HG03135 (cell line): Measurements from ENCODE around the gene GPR37L1.
"Not testable (repeated sequence)": the region's sequence is repeated elsewhere in the genome, so short reads cannot be mapped to it uniquely, and the experiment has no call there.

Experiments
- ATAC-seq: cut with Tn5 transposase; IDR thresholded peaks from one replicate; pipeline ENCODE4 v1.9.1; 2021; ENCODE audit warnings: mild to moderate bottlenecking, moderate library complexity; ENCODE audit not compliant: unreplicated experiment

The GPR37L1 gene

DNA sequence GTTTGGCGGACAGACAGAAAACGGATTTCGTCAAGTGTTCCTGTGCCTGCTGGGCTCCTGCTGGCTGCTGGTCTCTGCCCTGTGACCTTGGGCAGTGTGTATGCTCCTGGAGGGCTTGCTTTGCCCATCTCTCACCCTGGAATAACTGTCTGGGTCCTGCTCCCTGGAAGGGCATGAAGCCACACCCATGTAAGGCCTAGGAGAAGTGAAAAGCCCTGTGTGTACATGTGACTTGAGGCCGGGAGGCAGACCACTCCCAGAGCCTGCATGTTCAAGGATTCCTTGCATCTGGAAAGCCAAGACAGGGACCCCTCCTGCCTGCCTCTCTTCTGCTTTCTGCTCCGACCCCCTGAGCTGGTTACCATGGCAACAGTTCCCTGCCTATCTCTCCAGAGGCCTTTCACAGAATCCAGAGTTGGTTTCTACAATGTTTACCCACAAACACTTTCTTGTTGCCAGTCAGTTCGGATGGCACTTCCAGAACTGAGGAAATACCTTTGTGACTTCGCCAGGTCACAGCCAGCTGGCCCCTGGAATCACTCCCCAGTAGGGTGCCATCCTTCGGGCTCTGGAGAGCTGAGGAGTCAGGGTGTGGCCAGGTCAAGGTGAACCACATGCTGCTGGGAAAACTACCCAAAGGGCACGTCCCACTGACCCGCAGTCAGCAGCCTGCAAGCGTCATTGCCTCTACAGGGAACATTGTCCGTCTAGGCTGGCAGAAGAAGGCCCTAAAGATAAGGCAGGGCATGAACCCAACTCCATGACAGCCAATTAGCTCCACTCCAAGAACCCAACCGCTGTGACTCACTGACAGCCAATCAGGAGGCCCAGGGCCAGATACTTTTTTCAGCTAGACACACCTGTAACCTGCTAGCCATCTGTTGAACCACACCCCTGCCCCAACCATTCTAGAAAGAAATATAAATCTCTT lies 14.7 kb upstream of the GPR37L1 start:
- no peak for ATAC-seq

DNA sequence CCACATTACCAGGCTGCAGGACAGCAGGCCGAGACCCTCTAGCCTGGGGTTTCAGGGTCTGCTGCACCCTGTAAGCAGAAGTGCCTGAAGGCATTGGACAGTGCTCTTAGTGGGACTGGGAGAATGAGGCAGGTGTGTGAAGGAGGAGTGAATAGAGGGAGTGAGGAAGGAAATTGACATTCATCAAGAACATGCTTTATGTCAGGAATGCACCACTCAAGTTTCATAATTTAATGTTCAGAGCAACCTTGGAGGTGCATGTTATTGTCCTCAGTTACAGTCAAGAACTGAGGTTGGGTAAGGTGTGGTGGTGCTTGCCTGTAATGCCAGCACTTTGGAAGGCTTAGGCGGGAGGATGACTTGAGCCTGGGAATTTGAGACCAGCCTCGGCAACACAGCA lies 11.7 kb upstream of the GPR37L1 start:
- ATAC-seq, result no peak

DNA sequence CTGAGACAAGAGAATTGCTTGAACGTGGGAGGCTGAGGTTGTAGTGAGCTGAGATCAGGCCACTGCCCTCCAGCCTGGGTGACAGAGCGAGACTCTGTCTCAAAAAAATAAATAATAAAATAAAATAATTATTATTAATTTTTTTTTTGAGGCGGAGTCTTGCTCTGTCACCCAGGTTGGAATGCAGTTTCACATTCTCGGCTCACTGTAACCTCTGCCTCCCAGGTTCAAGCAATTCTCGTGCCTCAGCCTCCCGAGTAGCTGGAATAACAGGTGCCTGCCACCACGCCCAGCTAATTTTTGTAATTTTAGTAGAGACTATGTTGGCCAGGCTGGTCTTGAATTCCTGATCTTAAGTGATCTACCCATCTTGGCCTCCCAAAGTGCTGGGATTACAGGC lies 11.1 kb upstream of the GPR37L1 start:
- ATAC-seq, result not testable (repeated sequence)

DNA sequence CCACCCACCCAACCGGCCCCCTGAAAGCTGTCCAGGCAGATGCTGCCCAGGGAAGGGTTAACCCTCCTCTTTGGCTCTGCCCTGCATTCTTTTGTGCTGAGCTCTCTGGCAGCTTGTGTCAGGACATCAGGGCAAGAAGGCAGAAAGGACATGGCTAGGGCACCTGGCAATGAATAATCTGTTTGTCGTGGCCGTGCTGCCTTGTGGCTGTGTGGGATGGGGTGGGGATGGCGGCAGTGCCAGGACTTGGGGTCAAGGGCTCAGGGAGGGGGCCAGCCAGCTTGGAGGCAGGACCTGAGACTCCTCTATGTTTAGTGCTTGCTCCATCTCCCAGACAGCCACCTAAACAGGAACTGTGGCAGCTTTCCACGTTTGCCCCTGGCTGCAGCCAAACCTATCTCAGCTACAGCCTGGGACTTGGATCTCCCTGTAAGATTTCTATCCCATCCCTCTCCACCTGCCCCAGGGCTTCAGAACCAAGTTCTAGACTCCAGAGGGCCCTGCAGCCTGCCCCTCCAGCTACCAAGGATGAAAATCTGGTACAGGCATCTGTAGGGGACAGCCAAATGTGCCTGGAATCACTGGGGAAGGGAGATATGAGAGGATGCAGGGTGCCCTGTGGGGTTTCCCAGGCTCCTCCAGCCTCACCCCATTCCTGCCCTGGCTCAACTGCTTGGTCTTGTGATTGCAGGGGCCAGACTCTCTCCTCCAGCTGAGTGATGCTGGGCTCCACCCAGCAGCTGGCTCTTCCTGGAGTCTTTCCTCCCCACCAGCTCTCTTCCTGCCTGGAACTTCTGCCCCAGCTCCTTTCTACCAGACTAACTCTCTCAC lies 9.6 kb upstream of the GPR37L1 start:
- ATAC-seq, result no peak

DNA sequence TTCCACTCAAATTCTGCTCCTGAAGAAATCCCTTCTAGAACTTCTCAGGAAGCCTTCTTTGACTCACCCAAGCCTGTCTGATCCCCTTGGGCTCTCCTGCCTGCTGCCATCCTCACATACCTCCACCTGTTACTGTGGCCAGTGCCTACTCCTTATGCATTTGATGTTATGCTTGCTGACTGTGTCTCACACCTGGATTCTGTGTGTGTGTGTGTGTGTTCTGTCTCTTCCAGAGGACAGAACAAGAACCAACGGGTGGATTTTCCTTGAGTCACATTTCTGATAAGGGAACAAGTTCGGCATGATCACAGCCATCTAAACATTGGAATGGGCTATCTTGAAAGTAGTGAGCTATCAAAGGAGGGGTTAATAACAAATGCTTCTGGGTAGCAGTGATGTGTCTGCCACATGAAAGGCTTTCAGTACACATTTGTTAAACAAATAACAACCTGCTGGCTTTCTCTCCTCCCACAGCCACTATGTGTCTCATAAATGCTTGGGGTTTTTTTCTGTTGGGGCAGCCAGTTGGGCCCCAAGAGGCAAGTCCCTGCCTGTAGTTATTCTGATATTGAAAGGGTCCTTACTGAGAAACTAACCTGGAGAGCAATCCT lies 8.9 kb upstream of the GPR37L1 start:
- ATAC-seq, result no peak

DNA sequence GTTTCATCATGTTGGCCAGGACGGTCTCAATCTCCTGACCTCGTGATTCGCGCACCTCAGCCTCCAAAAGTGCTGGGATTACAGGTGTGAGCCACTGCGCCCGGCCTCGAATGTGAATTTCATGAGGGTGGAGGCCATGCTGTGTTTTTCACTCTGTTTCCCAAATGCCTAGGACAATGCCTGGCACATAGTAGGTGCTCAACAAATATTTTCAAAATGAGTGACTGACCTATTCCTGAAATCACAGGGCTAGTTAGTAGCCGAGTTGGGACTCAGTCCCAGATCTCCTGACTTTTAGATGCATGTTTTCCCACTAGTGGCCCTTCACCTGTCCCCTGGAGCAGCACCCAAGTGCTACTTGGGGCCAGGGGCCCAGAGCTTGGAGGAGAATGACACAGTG lies 6.4 kb upstream of the GPR37L1 start:
- ATAC-seq, result no peak

DNA sequence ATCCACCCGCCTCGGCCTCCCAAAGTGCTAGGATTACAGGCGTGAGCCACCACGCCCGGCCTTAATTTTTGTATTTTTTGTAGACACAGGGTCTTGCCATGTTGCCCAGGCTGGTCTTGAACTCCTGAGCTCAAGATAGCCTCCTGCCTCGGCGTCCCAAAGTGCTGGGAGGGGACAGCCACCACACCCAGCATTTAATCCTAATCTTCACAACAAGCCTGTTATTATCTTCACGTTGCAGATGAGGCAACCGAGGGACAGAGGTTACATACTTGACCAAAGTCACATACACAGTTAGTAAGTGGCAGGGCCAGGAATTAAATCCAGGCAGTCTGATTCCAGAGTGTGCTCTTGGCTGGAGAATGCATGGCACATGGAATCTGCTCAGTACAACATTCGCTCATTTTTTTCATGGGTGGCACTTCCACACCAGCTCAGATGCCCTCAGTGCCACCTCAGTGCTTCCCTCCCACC lies 4.8 kb upstream of the GPR37L1 start:
- ATAC-seq, result no peak

DNA sequence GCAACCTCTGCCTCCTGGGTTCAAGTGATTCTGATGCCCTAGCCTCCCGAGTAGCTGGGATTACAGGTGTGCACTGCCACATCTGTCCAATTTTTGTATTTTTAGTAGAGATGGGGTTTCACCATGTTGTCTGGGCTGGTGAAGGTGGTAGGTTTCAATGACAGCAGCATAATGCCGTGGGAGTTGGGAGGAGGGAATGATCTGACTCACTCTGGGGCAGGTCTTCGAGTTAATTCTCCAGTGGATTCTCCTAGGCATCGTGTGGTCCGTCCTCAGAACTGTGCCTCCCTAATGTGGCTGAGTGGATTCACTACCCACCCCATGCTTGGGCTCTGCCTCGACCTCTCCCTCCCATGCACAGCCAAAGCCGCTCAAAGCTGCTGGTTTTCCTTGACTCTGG lies 1.7 kb upstream of the GPR37L1 start:
- no peak for ATAC-seq

DNA sequence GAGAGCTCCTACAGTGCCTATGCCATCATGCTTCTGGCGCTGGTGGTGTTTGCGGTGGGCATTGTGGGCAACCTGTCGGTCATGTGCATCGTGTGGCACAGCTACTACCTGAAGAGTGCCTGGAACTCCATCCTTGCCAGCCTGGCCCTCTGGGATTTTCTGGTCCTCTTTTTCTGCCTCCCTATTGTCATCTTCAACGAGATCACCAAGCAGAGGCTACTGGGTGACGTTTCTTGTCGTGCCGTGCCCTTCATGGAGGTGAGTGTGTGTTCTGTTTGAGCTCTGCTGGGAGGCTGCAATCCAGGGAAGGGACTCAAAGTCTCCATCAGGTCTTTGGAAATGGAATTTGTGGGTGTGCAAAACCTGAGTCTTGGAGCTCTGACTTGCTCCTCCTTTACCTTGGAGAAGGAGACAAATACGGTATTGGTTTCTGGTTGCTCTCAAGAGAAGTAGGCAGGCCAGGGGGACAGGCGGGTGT lies 658 bp downstream of the GPR37L1 start:
- no peak for ATAC-seq

DNA sequence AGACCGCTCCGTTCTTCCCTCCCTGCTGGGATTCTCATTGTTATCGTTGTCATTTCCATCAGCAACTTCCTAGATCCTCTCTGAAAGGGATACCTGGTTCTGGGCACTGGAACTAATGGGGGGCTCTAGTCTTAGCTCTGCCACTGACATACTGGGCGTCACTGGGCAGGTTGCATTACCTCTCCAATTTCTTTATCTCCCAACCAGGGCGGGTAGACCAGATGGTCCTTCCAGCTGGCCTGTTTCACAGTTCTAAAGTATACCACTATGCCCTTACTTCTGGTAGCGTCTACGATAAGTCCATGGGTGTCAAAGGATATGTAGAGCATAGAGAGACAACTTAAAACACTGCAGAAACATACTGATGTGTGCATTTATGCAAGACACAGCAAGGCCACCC lies 1.4 kb downstream of the GPR37L1 start:
- ATAC-seq, result no peak

DNA sequence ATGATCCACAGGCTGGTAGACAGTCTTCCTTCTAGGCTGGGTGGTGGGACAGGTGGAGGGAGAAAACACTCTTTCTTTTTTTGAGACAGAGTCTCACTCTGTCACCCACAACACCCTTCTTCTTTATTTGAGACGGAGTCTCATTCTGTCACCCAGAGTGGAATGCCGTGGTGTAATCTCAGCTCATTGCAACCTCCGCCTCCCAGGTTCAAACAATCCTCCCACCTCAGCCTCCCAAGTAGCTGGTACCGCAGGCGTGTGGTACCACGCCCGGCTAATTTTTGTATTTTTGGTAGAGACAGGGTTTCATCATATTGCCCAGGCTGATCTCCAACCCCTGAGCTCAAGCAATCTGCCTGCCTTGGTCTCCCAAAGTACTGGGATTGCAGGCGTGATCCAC lies 2.9 kb downstream of the GPR37L1 start:
- ATAC-seq, result no peak

DNA sequence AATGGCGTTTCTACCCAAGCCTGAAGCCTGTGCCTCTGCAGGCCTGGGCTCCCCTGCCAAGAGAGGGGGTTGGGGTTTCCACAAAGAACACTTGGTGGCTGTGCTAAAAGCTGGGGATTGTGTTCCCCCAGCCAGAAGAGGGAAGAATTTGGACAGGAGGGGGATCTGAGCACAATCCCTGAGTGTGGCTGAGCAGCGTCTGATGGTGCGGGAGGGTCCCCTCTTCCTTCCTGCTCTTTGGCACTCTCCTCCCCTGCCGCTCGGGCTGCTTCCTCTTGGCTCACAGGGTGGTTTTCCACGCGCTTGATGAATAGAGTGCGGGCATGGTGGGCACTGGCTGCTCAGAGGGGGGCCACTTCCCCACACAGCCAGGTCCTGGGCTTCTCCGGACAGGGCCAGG lies 3.7 kb downstream of the GPR37L1 start:
- no peak for ATAC-seq

DNA sequence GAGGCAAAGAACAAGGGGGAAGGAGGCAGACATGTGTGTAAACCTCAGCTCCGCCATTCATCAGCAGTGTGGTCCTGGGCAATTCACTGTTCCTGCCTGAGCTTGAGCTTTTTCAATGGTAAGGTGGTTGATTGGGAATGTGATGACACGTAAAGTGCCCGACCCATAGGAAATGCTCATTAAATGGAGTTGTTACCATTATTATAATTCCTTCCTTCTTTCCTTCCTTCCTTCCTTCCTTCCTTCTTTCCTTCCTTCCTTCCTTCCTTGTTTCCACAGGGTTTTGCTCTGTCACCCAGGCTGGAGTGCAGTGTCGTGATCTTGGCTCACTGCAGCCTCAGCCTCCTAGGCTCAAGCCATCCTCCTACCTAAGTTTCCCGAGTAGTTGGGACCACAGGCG lies 4.3 kb downstream of the GPR37L1 start:
- ATAC-seq, result no peak

DNA sequence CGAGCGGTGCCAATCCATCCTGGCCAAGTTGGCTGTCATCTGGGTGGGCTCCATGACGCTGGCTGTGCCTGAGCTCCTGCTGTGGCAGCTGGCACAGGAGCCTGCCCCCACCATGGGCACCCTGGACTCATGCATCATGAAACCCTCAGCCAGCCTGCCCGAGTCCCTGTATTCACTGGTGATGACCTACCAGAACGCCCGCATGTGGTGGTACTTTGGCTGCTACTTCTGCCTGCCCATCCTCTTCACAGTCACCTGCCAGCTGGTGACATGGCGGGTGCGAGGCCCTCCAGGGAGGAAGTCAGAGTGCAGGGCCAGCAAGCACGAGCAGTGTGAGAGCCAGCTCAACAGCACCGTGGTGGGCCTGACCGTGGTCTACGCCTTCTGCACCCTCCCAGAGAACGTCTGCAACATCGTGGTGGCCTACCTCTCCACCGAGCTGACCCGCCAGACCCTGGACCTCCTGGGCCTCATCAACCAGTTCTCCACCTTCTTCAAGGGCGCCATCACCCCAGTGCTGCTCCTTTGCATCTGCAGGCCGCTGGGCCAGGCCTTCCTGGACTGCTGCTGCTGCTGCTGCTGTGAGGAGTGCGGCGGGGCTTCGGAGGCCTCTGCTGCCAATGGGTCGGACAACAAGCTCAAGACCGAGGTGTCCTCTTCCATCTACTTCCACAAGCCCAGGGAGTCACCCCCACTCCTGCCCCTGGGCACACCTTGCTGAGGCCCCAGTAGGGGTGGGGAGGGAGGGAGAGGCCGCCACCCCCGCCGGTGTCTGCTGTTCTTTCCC lies 5.3 kb downstream of the GPR37L1 start:
- ATAC-seq, result no peak

DNA sequence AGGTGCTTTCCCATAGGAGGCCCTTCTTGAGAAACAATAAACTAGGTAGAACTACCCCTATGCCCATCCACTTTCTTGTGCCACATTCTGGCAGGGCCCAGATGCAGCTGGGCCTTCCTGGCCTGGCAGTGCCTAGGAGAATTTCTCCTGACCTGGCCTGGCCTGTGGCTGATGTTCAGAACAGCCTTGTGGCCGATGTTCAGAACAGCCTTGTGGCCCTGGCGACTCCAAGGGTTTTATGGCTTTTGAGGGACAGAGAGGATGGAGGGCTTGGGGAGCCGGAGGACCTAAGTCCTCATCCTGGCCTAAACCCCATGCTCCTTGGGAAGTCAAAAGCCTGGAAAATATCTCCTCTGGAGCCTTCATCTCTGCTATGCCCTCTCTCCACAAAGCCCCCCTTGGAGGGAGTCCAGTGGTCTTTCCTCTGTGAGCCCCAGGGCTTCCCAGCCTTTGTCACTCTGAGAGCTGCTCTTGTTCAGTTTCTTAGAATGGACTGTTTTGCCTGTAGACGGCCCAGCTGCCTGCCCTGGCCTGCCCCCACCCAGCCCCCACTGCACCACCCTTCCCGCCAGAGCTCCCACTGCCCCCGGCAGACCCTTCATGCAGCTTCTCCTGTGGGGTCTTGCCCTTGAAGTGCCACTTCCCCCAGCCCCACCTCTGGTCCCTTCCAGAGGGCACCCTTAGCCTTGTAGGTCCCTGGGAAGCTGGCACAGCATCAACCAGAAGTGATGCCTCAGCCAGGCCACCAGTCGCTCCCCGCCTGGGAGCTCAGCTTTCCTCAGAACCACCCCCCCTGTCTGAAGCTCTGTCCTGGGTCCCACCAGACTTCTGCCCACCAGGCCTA lies 7.0 kb downstream of the GPR37L1 start:
- ATAC-seq, result no peak

DNA sequence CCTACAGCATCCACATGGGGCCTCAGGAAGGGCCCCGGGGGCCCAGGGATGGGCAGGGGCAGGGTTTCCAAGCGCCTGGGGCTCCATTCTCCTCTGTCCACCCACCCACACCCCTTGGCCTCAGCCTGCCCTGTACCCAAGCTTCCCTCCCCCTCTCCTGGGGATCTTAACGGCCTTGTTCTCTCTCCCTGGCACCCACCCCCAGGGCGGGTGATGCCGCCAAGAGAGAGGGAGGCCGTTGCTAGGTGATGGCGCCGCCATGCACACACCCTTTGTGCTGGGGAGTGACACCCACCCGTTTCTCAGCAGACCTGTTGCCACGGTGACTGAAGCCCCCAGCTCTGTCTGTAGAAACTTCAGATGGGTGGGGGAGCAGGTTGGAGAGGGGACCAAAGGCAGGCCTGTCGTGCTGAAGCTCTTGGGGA lies 7.6 kb downstream of the GPR37L1 start:
- no peak for ATAC-seq

DNA sequence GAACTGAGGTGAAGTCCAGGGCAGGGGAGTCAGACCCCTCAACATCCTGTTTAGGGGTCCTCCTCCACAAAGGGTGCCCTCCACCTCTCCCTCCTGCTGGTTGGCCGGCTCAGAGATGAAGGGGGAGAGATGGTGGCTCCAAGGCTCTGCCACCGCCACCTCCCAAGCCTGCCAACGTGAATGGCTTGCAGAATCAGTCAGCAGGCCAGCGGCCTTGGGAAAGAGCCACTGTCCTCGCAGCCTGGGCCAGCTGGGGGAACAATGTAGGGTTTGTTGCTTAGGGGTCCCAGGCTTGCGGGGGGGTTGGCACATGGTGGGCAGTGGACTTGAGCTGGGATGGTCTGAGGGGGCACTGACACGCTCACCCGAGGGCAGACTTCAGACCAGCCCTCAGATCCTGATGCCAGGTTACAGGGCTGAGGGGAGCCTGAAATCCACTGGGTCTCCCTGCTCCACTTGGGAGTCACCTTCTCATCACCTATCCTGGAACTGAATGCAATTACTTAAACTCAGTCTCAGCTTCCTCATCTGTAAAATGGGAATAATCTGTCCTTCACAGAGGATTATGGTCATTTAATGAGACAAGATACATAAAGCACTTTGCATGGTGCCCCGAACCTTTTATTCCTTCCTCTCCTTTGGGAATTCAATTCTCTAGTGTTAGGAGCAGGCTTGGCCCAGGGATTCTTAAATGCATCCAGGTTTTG lies 8.3 kb downstream of the GPR37L1 start:
- no peak for ATAC-seq

DNA sequence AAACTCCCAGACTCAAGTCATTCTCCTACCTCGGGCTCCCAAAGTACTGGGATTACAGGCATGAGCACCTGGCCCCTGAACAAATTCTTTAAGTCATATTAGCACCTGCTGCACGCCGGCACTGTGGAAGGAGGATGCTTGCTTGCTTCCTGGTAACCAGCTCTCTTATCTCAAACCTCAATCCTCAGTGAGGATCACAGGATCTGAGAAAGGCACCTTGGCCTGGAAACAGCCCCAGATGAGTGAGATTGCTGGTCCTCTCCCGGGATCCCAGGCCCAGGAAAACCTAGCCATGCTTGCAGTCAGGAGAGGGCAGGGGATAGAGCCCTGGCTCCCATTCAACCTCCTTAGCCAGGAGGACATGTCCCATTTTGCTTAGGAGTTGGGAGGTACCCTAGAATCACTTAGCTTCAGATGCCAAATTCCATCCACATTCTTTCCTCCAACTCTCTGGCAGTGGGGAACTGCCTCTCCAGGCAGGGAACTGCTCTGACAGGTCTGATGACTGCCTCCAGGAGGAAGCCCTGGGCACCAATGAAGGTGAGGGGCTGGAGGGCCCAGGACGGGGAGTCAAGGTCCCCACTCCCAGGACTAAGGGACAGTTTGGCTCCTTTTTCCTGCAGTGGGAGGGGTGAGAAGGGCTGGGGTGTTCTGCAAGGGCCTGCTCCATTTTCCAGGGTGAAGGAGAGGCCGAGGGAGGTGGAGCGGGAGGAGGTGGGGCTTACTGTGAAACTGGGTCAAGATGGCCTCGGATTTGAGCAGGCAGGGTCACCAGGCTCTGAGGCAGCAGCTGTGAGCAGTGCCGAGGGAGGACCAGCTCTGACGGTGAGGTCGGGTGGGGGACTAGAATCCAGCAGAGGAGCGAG lies 9.5 kb downstream of the GPR37L1 start:
- ATAC-seq, result no peak
